Measurements from ENCODE around the gene IL1RAP.

IL1RAP gene

DNA sequence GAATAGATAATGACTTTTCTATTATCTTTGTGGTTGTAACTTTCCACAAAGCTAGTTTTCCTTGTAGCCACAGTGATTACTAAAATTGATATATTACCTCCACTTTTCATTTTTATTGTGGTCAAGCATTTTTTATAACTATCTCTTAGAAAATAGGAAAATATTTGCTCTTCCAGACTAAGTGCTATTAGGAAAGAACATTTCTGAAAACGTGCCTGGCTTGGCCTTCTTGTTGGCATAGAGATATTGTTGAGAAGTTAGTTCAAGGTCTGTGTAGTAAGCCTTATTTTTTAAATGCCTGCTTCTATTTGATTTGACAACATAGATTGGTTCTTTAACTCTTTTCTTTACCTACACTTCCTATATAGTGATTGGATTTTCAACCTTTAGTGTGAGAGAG, 101.7 kb downstream of the IL1RAP start:
- H3K4me3 ChIP-seq (ENCODE audit: severe bottlenecking): no peak overlapping the region
- no peak for DNase-seq (ENCODE audit: low spot score)
- no peaks in the 10 kb centered on the region for H3K27me3 ChIP-seq (ENCODE audit: insufficient read depth, poor library complexity, severe bottlenecking)
- no peaks in the 10 kb centered on the region for H3K9me3 ChIP-seq (ENCODE audit: severe bottlenecking)
- H3K36me3 ChIP-seq (ENCODE audit: low read depth): peaks cover 71% of the 10 kb centered on the region
- H3K4me1 ChIP-seq (ENCODE audit: insufficient read depth, poor library complexity, severe bottlenecking): peaks cover 14% of the 10 kb centered on the region
- TF ChIP-seq, protein P1, sequence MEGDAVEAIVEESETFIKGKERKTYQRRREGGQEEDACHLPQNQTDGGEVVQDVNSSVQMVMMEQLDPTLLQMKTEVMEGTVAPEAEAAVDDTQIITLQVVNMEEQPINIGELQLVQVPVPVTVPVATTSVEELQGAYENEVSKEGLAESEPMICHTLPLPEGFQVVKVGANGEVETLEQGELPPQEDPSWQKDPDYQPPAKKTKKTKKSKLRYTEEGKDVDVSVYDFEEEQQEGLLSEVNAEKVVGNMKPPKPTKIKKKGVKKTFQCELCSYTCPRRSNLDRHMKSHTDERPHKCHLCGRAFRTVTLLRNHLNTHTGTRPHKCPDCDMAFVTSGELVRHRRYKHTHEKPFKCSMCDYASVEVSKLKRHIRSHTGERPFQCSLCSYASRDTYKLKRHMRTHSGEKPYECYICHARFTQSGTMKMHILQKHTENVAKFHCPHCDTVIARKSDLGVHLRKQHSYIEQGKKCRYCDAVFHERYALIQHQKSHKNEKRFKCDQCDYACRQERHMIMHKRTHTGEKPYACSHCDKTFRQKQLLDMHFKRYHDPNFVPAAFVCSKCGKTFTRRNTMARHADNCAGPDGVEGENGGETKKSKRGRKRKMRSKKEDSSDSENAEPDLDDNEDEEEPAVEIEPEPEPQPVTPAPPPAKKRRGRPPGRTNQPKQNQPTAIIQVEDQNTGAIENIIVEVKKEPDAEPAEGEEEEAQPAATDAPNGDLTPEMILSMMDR (IDR thresholded peaks at IDR 0.05; ENCODE audit: poor library complexity, severe bottlenecking): no peak
- no peak overlapping the region for H3K27ac ChIP-seq (ENCODE audit: poor library complexity, severe bottlenecking)
- ATAC-seq (ENCODE audit: low read depth): no peak

DNA sequence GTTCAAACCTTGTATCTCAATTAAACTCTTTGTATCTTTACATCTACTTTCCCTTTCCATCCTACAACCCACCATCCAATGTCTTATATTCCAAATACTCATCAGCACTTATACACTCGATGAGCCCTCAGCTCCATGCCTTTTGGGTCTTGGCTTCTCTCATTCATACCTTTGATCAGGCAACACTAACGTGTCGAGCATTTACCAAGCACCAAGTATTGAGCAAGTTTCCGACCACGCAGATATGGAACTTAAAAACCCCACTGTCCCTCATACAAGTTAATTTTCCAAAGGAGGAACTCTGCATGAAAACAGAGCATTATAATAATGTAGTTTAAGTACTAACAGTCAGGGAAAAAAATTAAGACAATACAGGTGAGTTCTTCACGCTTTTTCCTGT, 102.8 kb downstream of the IL1RAP start:
- TF ChIP-seq, protein P1 (IDR thresholded peaks at IDR 0.05; ENCODE audit: poor library complexity, severe bottlenecking): no peak
- no peak for ATAC-seq (ENCODE audit: low read depth)
- Histone ChIP-seq H3K36me3 (ENCODE audit: low read depth) (peaks cover 71% of the 10 kb centered on the region), H3K4me3 (ENCODE audit: severe bottlenecking) (no peak overlapping the region), H3K9me3 (ENCODE audit: severe bottlenecking) (no peaks in the 10 kb centered on the region), H3K4me1 (ENCODE audit: insufficient read depth, poor library complexity, severe bottlenecking) (peaks cover 14% of the 10 kb centered on the region), H3K27me3 (ENCODE audit: insufficient read depth, poor library complexity, severe bottlenecking) (no peaks in the 10 kb centered on the region), H3K27ac (ENCODE audit: poor library complexity, severe bottlenecking) (no peak overlapping the region)
- no peak for DNase-seq (ENCODE audit: low spot score)

GRCh38 chr3:190617185-190617584, 103.3 kb downstream of the IL1RAP start:
- H3K36me3 ChIP-seq (ENCODE audit: low read depth): peaks cover 71% of the 10 kb centered on the region
- H3K4me3 ChIP-seq (ENCODE audit: severe bottlenecking): no peak overlapping the region
- DNase-seq (ENCODE audit: low spot score) (no peak), ATAC-seq (ENCODE audit: low read depth) (no peak)
- TF ChIP-seq, protein P1 (IDR thresholded peaks at IDR 0.05; ENCODE audit: poor library complexity, severe bottlenecking): no peak
- no peak overlapping the region for H3K27ac ChIP-seq (ENCODE audit: poor library complexity, severe bottlenecking)
- peaks cover 14% of the 10 kb centered on the region for H3K4me1 ChIP-seq (ENCODE audit: insufficient read depth, poor library complexity, severe bottlenecking)
- H3K9me3 ChIP-seq (ENCODE audit: severe bottlenecking): no peaks in the 10 kb centered on the region
- H3K27me3 ChIP-seq (ENCODE audit: insufficient read depth, poor library complexity, severe bottlenecking): no peaks in the 10 kb centered on the region

- TF ChIP-seq, protein P1 (IDR thresholded peaks at IDR 0.05; ENCODE audit: poor library complexity, severe bottlenecking): no peak
- no peak overlapping the region for H3K27ac ChIP-seq (ENCODE audit: poor library complexity, severe bottlenecking)
- H3K27me3 ChIP-seq (ENCODE audit: insufficient read depth, poor library complexity, severe bottlenecking): no peaks in the 10 kb centered on the region
- DNase-seq (ENCODE audit: low spot score): no peak
- no peak overlapping the region for H3K4me3 ChIP-seq (ENCODE audit: severe bottlenecking)
- H3K36me3 ChIP-seq (ENCODE audit: low read depth): peaks cover 71% of the 10 kb centered on the region
- H3K4me1 ChIP-seq (ENCODE audit: insufficient read depth, poor library complexity, severe bottlenecking): peaks cover 14% of the 10 kb centered on the region
- ATAC-seq (ENCODE audit: low read depth): no peak
- no peaks in the 10 kb centered on the region for H3K9me3 ChIP-seq (ENCODE audit: severe bottlenecking)
These were observed 104.6 kb downstream of the IL1RAP start for GRCh38 chr3:190618330-190619030.

DNA sequence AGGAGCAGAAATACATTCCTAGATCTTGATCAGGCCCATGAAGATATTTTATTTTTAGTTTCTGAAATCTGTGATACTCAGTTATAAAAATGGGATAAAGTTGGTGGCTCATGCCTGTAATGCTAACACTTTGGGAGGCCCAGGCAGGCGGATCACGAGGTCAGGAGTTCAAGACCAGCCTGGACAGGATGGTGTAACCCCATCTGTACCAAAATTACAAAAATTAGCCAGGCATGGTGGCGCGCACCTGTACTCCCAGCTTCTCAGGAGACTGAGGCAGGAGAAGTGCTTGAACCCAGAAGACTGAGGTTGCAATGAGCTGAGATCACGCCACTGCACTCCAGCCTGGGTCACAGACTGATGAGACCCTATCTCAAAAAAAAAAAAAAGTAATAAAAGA, 105.5 kb downstream of the IL1RAP start:
- TF ChIP-seq, protein P1 (IDR thresholded peaks at IDR 0.05; ENCODE audit: poor library complexity, severe bottlenecking): no peak
- H3K4me3 ChIP-seq (ENCODE audit: severe bottlenecking): no peak overlapping the region
- peaks cover 14% of the 10 kb centered on the region for H3K4me1 ChIP-seq (ENCODE audit: insufficient read depth, poor library complexity, severe bottlenecking)
- no peaks in the 10 kb centered on the region for H3K27me3 ChIP-seq (ENCODE audit: insufficient read depth, poor library complexity, severe bottlenecking)
- DNase-seq (ENCODE audit: low spot score): no peak
- no peaks in the 10 kb centered on the region for H3K9me3 ChIP-seq (ENCODE audit: severe bottlenecking)
- no peak for ATAC-seq (ENCODE audit: low read depth)
- peaks cover 78% of the 10 kb centered on the region for H3K36me3 ChIP-seq (ENCODE audit: low read depth)
- H3K27ac ChIP-seq (ENCODE audit: poor library complexity, severe bottlenecking): no peak overlapping the region
